ENCODE results near the gene GAREM2.

DNA sequence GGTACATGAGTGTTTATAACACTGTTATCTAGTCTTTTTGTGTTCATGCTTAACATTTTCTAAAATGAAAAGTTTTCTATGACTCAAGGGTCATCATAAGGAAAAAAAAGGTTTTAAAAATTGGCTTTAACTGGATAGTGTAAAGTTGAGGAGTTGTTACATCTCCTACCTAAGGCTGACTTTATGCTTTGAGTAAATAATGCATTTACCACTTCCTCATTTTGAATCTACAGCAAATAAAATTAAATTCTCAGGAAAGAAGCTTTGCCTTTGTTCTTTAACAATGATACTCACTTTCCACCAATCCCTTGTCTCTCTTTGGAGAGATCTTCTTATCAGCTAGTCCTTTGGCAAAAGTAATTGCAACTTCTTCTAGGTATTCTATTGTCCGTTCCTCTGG, 41.9 kb downstream of the GAREM2 start:
- TF ChIP-seq, protein P1, sequence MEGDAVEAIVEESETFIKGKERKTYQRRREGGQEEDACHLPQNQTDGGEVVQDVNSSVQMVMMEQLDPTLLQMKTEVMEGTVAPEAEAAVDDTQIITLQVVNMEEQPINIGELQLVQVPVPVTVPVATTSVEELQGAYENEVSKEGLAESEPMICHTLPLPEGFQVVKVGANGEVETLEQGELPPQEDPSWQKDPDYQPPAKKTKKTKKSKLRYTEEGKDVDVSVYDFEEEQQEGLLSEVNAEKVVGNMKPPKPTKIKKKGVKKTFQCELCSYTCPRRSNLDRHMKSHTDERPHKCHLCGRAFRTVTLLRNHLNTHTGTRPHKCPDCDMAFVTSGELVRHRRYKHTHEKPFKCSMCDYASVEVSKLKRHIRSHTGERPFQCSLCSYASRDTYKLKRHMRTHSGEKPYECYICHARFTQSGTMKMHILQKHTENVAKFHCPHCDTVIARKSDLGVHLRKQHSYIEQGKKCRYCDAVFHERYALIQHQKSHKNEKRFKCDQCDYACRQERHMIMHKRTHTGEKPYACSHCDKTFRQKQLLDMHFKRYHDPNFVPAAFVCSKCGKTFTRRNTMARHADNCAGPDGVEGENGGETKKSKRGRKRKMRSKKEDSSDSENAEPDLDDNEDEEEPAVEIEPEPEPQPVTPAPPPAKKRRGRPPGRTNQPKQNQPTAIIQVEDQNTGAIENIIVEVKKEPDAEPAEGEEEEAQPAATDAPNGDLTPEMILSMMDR (IDR thresholded peaks at IDR 0.05), result no peak
- no peak for TF ChIP-seq POLR2A (IDR thresholded peaks at IDR 0.05)

All from thyroid gland (tissue), 4 donors.